SK-N-SH (cell line): Measurements from ENCODE around the gene CDH12. TPM values are rescaled to one million over a fixed set of nuclear protein-coding genes. Genes with fewer than 3 reads are reported as not detected.
"Not testable (repeated sequence)": the region's sequence is repeated elsewhere in the genome, so short reads cannot be mapped to it uniquely, and the experiment has no call there.

ENCODE experiments used
- CTCF ChIA-PET: fragments of 300-600, 350-600 bp; formaldehyde crosslinking; extraction: SDS; loops from one replicate; lab custom pipeline; 2021; lab: Yijun Ruan, JAX
- POLR2A ChIA-PET: fragments of 350-600 bp; sonication (Branson Sonifier 250); formaldehyde crosslinking; extraction: SDS; loops from one replicate; lab custom pipeline; 2020; ENCODE audit warnings: antibody characterized with exemption, inconsistent platforms; lab: Yijun Ruan, JAX
- DNase-seq: peaks from one replicate; pipeline ENCODE4 v3.0.0; 2012
- H2AFZ ChIP-seq: fragments of 200-600 bp; sonication (generic); 2 replicates; pipeline ENCODE4 v1.8.1; 2016; ENCODE audit warnings: antibody characterized with exemption, mild to moderate bottlenecking, low read depth
- H3F3A ChIP-seq: fragments of 200-600 bp; sonication (generic); replicated peaks from 2 replicates; pipeline ENCODE3; 2016; ENCODE audit warnings: antibody characterized with exemption, mild to moderate bottlenecking; ENCODE audit not compliant: insufficient read depth
- H3K27ac ChIP-seq, 2 experiments: fragments of 200-500 bp in 1 of 2; fragments of 200-600 bp in 1 of 2; sonication (Bioruptor generic) in 1 of 2; sonication (generic), shearing (Covaris generic) in 1 of 2; 2 replicates each; pipeline versions ENCODE4 v1.5.1 to v1.6.1; 2014 to 2016; ENCODE audit warnings: low read depth in 2 of 2, inconsistent platforms in 1 of 2, low read length in 1 of 2, mild to moderate bottlenecking in 1 of 2, mixed read lengths in 1 of 2
- H3K27me3 ChIP-seq: fragments of 200-600 bp; sonication (generic), shearing (Covaris generic); 2 replicates; pipeline ENCODE4 v1.6.1; 2016; ENCODE audit warnings: mixed run types; ENCODE audit not compliant: insufficient read depth
- H3K36me3 ChIP-seq, 2 experiments: fragments of 200-500 bp in 1 of 2; fragments of 200-600 bp in 1 of 2; sonication (Bioruptor generic) in 1 of 2; sonication (generic) in 1 of 2; replicated peaks in 1 of 2; 2 replicates each; pipeline versions ENCODE3 to v1.5.1; 2014 to 2016; ENCODE audit warnings: low read length in 1 of 2, mild to moderate bottlenecking in 1 of 2; ENCODE audit not compliant: insufficient read depth in 2 of 2, control insufficient read depth in 1 of 2
- H3K4me1 ChIP-seq, 2 experiments: fragments of 200-500 bp in 1 of 2; fragments of 200-600 bp in 1 of 2; sonication (Bioruptor generic) in 1 of 2; sonication (generic), shearing (Covaris generic) in 1 of 2; 2 replicates each; pipeline versions ENCODE4 v1.5.1 to v1.6.1; 2014 to 2016; ENCODE audit warnings: low read depth in 1 of 2, low read length in 1 of 2, mixed run types in 1 of 2; ENCODE audit not compliant: insufficient read depth in 2 of 2, control insufficient read depth in 1 of 2
- H3K4me2 ChIP-seq: fragments of 200-600 bp; sonication (generic), shearing (Covaris generic); 2 replicates; pipeline ENCODE4 v1.6.1; 2017; ENCODE audit warnings: mixed run types
- H3K4me3 ChIP-seq, 2 experiments: fragments of 200-500 bp in 1 of 2; fragments of 200-600 bp in 1 of 2; sonication (Bioruptor generic) in 1 of 2; sonication (generic), shearing (Covaris generic) in 1 of 2; 2 replicates each; pipeline versions ENCODE4 v1.5.1 to v1.8.1; 2014 to 2016; ENCODE audit warnings: low read depth in 2 of 2, inconsistent platforms in 1 of 2, low read length in 1 of 2, mild to moderate bottlenecking in 1 of 2, mixed read lengths in 1 of 2, moderate library complexity in 1 of 2
- H3K79me2 ChIP-seq: fragments of 200-600 bp; sonication (generic); 2 replicates; pipeline ENCODE4 v1.8.1; 2017; ENCODE audit warnings: mild to moderate bottlenecking; ENCODE audit not compliant: insufficient read depth
- H3K9ac ChIP-seq: fragments of 200-600 bp; sonication (generic); 2 replicates; pipeline ENCODE4 v1.6.1; 2017; ENCODE audit warnings: mixed run types
- H3K9me2 ChIP-seq: fragments of 200-600 bp; sonication (generic); 2 replicates; pipeline ENCODE4 v1.6.1; 2017; ENCODE audit warnings: mixed run types
- H3K9me3 ChIP-seq: fragments of 200-600 bp; sonication (generic); 2 replicates; pipeline ENCODE4 v1.6.1; 2017; ENCODE audit warnings: mixed run types, mild to moderate bottlenecking, moderate library complexity
- H4K20me1 ChIP-seq: fragments of 200-600 bp; sonication (generic); 2 replicates; pipeline ENCODE4 v1.6.1; 2017; ENCODE audit warnings: mild to moderate bottlenecking, mixed run types; ENCODE audit not compliant: insufficient read depth
- CHD2 ChIP-seq: fragments of 150-350 bp; IDR thresholded peaks from 2 replicates; pipeline ENCODE4 v1.6.1; 2018; ENCODE audit warnings: low read length; ENCODE audit not compliant: partially characterized antibody
- EZH2phosphoT487 ChIP-seq: fragments of 200-600 bp; sonication (generic); IDR thresholded peaks from 2 replicates; pipeline ENCODE4 v1.6.1; 2017; ENCODE audit warnings: low read depth, mixed run types, mild to moderate bottlenecking, antibody characterized with exemption, moderate library complexity, borderline replicate concordance
- POLR2AphosphoS5 ChIP-seq: IDR thresholded peaks from 2 replicates; pipeline ENCODE4 v1.6.1; 2012; ENCODE audit warnings: low read depth, low read length
- SMC3 ChIP-seq: IDR thresholded peaks from 2 replicates; pipeline ENCODE4 v1.6.1; 2012; ENCODE audit warnings: low read depth, low read length, improper control_type of control experiment
- TEAD4 ChIP-seq: IDR thresholded peaks from 2 replicates; pipeline ENCODE4 v1.4.0; 2012; ENCODE audit warnings: mild to moderate bottlenecking, borderline replicate concordance; ENCODE audit not compliant: insufficient read depth
- WGBS: methylation state at CpG from one replicate; pipeline ENCODE4 v1.1.6; 2017; ENCODE audit warnings: low lambda C conversion rate; 5-methylcytosine and 5-hydroxymethylcytosine counted together
- polyA plus RNA-seq, 3 experiments: library from polyadenylated mRNA; depleted of rRNA; stranded (reverse); fragments of >200 nt; gene quantifications; 2 replicates each; pipeline ENCODE4 v1.2.3, GENCODE V29; 2012
- TF ChIP-seq, protein P1 (sequence below): fragments of 200-600 bp; sonication (generic); IDR thresholded peaks from 2 replicates; pipeline ENCODE4 v1.6.1; 2017; ENCODE audit warnings: antibody characterized with exemption, mild to moderate bottlenecking, moderate library complexity
- TF ChIP-seq, protein P2 (sequence below): IDR thresholded peaks from 2 replicates; pipeline ENCODE4 v1.4.0; 2012; ENCODE audit warnings: low read depth, borderline replicate concordance
- TF ChIP-seq, protein P3 (sequence below): IDR thresholded peaks from 2 replicates; pipeline ENCODE4 v1.6.1; 2012; ENCODE audit warnings: mild to moderate bottlenecking, low read depth, low read length, moderate library complexity
- TF ChIP-seq, protein P4 (sequence below): IDR thresholded peaks from 2 replicates; pipeline ENCODE4 v1.4.0; 2012; ENCODE audit warnings: low read depth

CDH12 gene
- polyA plus RNA-seq, 1 of the 3 experiments (the other 2 are of a cell fraction): not detected

DNA sequence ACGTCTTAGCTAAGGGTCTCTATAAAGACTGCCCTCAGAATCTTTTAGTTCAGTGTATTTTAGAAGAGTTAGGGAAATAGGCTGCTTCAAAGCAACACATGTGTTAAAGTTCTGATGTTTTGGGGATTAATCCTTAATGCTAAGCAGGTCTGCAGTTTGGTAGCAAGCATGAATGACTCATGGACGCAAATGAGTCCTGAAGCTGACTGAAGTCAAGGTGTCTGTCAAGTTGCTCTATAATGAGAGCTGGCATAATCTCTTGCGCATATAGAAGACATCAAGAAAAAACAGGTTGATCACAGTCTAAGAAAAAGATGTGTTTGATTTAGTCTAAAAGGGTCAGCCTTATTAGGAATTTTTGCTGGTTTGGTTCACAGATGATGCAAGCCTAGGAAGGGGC lies 630.1 kb downstream of the CDH12 start:
- no peak overlapping the region for H2AFZ ChIP-seq
- no peak overlapping the region for H3K27ac ChIP-seq
- WGBS: 5% methylated on average over 3 of the region's 3 CpGs
- H3K36me3 ChIP-seq: no peaks in the 10 kb centered on the region
- no peaks in the 10 kb centered on the region for H4K20me1 ChIP-seq
- ChIA-PET CTCF (no interaction called here), POLR2A (no interaction called here)
- H3K79me2 ChIP-seq: no peaks in the 10 kb centered on the region
- no peaks in the 10 kb centered on the region for H3F3A ChIP-seq
- no peaks in the 10 kb centered on the region for H3K4me1 ChIP-seq
- H3K9me2 ChIP-seq: no peaks in the 10 kb centered on the region
- no peak for DNase-seq
- H3K4me2 ChIP-seq: no peak overlapping the region
- H3K9me3 ChIP-seq: no peaks in the 10 kb centered on the region
- TF ChIP-seq SMC3 (no peak), TEAD4 (no peak), POLR2AphosphoS5 (no peak), CHD2 (no peak), EZH2phosphoT487 (no peak)
- TF ChIP-seq, protein P1, sequence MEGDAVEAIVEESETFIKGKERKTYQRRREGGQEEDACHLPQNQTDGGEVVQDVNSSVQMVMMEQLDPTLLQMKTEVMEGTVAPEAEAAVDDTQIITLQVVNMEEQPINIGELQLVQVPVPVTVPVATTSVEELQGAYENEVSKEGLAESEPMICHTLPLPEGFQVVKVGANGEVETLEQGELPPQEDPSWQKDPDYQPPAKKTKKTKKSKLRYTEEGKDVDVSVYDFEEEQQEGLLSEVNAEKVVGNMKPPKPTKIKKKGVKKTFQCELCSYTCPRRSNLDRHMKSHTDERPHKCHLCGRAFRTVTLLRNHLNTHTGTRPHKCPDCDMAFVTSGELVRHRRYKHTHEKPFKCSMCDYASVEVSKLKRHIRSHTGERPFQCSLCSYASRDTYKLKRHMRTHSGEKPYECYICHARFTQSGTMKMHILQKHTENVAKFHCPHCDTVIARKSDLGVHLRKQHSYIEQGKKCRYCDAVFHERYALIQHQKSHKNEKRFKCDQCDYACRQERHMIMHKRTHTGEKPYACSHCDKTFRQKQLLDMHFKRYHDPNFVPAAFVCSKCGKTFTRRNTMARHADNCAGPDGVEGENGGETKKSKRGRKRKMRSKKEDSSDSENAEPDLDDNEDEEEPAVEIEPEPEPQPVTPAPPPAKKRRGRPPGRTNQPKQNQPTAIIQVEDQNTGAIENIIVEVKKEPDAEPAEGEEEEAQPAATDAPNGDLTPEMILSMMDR: no peak
- TF ChIP-seq, protein P2, sequence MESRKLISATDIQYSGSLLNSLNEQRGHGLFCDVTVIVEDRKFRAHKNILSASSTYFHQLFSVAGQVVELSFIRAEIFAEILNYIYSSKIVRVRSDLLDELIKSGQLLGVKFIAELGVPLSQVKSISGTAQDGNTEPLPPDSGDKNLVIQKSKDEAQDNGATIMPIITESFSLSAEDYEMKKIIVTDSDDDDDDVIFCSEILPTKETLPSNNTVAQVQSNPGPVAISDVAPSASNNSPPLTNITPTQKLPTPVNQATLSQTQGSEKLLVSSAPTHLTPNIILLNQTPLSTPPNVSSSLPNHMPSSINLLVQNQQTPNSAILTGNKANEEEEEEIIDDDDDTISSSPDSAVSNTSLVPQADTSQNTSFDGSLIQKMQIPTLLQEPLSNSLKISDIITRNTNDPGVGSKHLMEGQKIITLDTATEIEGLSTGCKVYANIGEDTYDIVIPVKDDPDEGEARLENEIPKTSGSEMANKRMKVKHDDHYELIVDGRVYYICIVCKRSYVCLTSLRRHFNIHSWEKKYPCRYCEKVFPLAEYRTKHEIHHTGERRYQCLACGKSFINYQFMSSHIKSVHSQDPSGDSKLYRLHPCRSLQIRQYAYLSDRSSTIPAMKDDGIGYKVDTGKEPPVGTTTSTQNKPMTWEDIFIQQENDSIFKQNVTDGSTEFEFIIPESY: no peak
- TF ChIP-seq, protein P3, sequence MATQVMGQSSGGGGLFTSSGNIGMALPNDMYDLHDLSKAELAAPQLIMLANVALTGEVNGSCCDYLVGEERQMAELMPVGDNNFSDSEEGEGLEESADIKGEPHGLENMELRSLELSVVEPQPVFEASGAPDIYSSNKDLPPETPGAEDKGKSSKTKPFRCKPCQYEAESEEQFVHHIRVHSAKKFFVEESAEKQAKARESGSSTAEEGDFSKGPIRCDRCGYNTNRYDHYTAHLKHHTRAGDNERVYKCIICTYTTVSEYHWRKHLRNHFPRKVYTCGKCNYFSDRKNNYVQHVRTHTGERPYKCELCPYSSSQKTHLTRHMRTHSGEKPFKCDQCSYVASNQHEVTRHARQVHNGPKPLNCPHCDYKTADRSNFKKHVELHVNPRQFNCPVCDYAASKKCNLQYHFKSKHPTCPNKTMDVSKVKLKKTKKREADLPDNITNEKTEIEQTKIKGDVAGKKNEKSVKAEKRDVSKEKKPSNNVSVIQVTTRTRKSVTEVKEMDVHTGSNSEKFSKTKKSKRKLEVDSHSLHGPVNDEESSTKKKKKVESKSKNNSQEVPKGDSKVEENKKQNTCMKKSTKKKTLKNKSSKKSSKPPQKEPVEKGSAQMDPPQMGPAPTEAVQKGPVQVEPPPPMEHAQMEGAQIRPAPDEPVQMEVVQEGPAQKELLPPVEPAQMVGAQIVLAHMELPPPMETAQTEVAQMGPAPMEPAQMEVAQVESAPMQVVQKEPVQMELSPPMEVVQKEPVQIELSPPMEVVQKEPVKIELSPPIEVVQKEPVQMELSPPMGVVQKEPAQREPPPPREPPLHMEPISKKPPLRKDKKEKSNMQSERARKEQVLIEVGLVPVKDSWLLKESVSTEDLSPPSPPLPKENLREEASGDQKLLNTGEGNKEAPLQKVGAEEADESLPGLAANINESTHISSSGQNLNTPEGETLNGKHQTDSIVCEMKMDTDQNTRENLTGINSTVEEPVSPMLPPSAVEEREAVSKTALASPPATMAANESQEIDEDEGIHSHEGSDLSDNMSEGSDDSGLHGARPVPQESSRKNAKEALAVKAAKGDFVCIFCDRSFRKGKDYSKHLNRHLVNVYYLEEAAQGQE: no peak
- TF ChIP-seq, protein P4, sequence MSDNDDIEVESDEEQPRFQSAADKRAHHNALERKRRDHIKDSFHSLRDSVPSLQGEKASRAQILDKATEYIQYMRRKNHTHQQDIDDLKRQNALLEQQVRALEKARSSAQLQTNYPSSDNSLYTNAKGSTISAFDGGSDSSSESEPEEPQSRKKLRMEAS: no peak
- H3K4me3 ChIP-seq: no peak overlapping the region
- no peak overlapping the region for H3K9ac ChIP-seq
- no peaks in the 10 kb centered on the region for H3K27me3 ChIP-seq

DNA sequence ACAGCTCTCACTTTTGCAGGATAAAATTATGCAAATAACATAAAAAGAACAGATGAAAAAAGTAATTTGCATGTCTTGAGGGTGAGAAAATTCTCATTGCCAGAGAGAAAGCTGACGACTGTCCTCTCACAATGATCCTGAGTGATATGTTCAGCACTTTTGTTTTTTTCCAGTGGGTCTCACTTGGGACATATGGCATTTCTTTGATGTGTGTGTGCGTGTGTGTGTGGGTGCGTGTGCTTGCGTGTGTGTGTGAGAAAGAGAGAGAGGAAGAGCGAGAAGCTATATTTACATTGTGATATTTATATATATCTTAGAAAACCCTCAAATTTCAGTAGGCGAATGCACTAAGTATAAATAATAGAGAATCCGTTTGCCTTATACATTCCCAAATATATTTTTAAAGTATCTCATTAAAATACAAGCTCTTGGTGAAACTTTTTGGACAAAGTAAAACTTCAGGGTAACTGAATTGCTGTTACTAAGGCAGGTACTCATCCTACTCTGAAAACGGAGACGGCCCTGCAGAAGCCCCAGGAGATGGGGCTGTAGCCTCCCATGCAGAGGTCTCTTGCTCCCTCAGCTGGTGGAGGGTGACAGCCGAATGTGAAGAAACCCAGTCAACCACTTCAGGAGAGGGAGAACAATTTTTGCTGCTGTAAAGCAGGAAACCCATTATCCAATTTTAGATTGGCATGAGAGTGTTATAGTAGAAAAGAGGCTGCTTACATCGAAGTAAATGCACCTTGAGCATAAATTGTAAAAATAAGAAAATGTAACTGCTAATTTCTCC lies 639.2 kb downstream of the CDH12 start:
- H3K4me2 ChIP-seq, H3K9me3 ChIP-seq, H3K36me3 ChIP-seq, POLR2A ChIA-PET, H3K9me2 ChIP-seq, CTCF ChIA-PET, H3K9ac ChIP-seq, H4K20me1 ChIP-seq, H3K79me2 ChIP-seq, H3K4me3 ChIP-seq, DNase-seq, H3F3A ChIP-seq, H3K4me1 ChIP-seq, H3K27ac ChIP-seq, H2AFZ ChIP-seq: not testable (repeated sequence)
- WGBS: 23% methylated on average over 8 of the region's 11 CpGs
- peaks cover 12% of the 10 kb centered on the region; the same call in 1 of the 2 replicates for H3K27me3 ChIP-seq

DNA sequence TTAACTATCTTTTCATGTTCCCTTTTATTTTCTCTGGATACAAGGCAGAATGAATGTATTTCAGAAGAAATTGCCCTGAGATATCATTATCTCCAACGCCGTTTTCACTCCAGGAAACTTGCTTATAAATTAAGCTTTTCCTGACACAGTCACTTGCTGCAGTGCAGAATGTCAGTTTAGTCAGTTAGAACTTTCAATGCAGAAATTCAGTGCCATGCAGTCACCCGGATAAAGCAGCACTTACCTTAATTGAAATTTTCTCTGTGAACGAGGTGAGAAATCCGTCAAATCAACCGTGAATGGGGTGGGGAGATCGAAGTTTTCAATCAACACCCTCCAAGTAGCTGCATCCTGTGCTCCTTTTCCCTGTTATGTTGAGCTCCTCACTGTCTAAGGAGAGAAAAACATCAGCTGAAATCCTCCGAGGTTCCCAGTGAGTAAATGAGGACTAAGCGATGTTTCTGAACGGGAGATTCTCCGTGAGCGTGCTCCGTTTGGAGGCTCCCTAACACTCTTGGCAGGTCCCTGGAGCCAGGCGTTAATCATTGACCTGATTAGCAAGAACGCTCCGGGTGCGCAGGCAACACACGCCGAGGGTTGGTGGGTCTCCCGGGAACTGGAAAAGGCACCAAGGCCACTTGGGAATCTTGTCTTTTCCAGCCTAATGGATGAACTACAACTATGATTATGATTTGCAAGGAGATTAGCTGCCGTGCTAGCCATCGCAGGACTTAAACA lies 640.7 kb downstream of the CDH12 start:
- H3K9me3 ChIP-seq, H3F3A ChIP-seq, H3K79me2 ChIP-seq, H3K9me2 ChIP-seq, CTCF ChIA-PET, DNase-seq, H3K4me2 ChIP-seq, H3K36me3 ChIP-seq, H3K4me3 ChIP-seq, H3K27ac ChIP-seq, H4K20me1 ChIP-seq, H3K9ac ChIP-seq, H2AFZ ChIP-seq, POLR2A ChIA-PET, H3K4me1 ChIP-seq: not testable (repeated sequence)
- H3K27me3 ChIP-seq: peaks cover 12% of the 10 kb centered on the region; the same call in 1 of the 2 replicates
- under 1% methylated on average over 13 of the region's 22 CpGs for WGBS
